DOHH2 (cell line): Measurements from ENCODE around the gene AFAP1L1.

ENCODE experiments used
- H3F3A ChIP-seq: fragments of 200-600 bp; sonication (generic), shearing (Covaris generic); 2 replicates; pipeline ENCODE4 v1.6.0; 2016; ENCODE audit warnings: antibody characterized with exemption, mild to moderate bottlenecking; ENCODE audit not compliant: control insufficient read depth, insufficient read depth
- H3K27ac ChIP-seq: fragments of 200-600 bp; sonication (generic); 2 replicates; pipeline ENCODE4 v1.5.1; 2014; ENCODE audit warnings: low read depth, mild to moderate bottlenecking, low read length, moderate library complexity
- H3K27me3 ChIP-seq: fragments of 200-600 bp; sonication (generic); 2 replicates; pipeline ENCODE4 v1.6.1; 2014; ENCODE audit warnings: mild to moderate bottlenecking, low read length, mixed read lengths; ENCODE audit not compliant: control insufficient read depth
- H3K36me3 ChIP-seq: fragments of 200-600 bp; sonication (generic); 2 replicates; pipeline ENCODE4 v1.6.1; 2014; ENCODE audit warnings: mild to moderate bottlenecking, low read length, moderate library complexity, mixed read lengths; ENCODE audit not compliant: control insufficient read depth
- H3K4me1 ChIP-seq: fragments of 200-600 bp; sonication (generic); 2 replicates; pipeline ENCODE4 v1.6.1; 2014; ENCODE audit warnings: mild to moderate bottlenecking, low read length, mixed read lengths; ENCODE audit not compliant: control insufficient read depth
- H3K4me2 ChIP-seq: fragments of 200-600 bp; sonication (generic); 2 replicates; pipeline ENCODE4 v1.6.0; 2014; ENCODE audit warnings: mild to moderate bottlenecking, low read length, moderate library complexity
- H3K4me3 ChIP-seq: fragments of 200-600 bp; sonication (generic); 2 replicates; pipeline ENCODE4 v1.5.1; 2014; ENCODE audit warnings: mild to moderate bottlenecking, low read length, mixed read lengths
- H3K79me2 ChIP-seq: fragments of 200-600 bp; sonication (generic); 2 replicates; pipeline ENCODE4 v1.6.1; 2014; ENCODE audit warnings: mild to moderate bottlenecking, low read length, mixed read lengths; ENCODE audit not compliant: control insufficient read depth
- H3K9me2 ChIP-seq: fragments of 200-600 bp; sonication (generic); replicated peaks from 2 replicates; pipeline ENCODE4 v1.6.1; 2014; ENCODE audit warnings: mild to moderate bottlenecking, low read length, mixed read lengths; ENCODE audit not compliant: control insufficient read depth
- H3K9me3 ChIP-seq: fragments of 200-600 bp; sonication (generic); 2 replicates; pipeline ENCODE4 v1.6.1; 2014; ENCODE audit warnings: antibody characterized with exemption, low read length, mixed read lengths; ENCODE audit not compliant: control insufficient read depth, insufficient read depth
- H4K20me1 ChIP-seq: fragments of 200-600 bp; sonication (generic); 2 replicates; pipeline ENCODE4 v1.6.0; 2014; ENCODE audit warnings: low read depth, mild to moderate bottlenecking, antibody characterized with exemption, low read length, moderate library complexity; ENCODE audit not compliant: control insufficient read depth, insufficient read depth
- CTCF ChIP-seq: fragments of 200-600 bp; sonication (generic); IDR thresholded peaks from one replicate; pipeline ENCODE4 v1.5.1; 2014; ENCODE audit warnings: antibody characterized with exemption, mild to moderate bottlenecking, low read depth, low read length; ENCODE audit not compliant: poor library complexity, severe bottlenecking
- EZH2phosphoT487 ChIP-seq: fragments of 200-600 bp; sonication (generic); IDR thresholded peaks from 2 replicates; pipeline ENCODE4 v1.6.1; 2017; ENCODE audit warnings: borderline replicate concordance, mild to moderate bottlenecking, antibody characterized with exemption, low read length, moderate library complexity, mixed read lengths

AFAP1L1 gene

GRCh38 chr5:149315753-149316152 lies 44.1 kb downstream of the AFAP1L1 start:
- no peaks in the 10 kb centered on the region for H3K36me3 ChIP-seq
- no peaks in the 10 kb centered on the region; the same call in 1 of the 2 replicates for H3K27me3 ChIP-seq
- H3K9me3 ChIP-seq = no peaks in the 10 kb centered on the region
- H3K9me2 ChIP-seq = no peaks in the 10 kb centered on the region
- H3F3A ChIP-seq = no peaks in the 10 kb centered on the region
- no peak overlapping the region for H3K4me3 ChIP-seq
- TF ChIP-seq CTCF (no peak), EZH2phosphoT487 (no peak)
- no peaks in the 10 kb centered on the region for H4K20me1 ChIP-seq
- no peaks in the 10 kb centered on the region for H3K79me2 ChIP-seq
- H3K4me2 ChIP-seq = no peak overlapping the region
- no peak overlapping the region for H3K27ac ChIP-seq
- no peaks in the 10 kb centered on the region for H3K4me1 ChIP-seq

- no peaks in the 10 kb centered on the region for H3K4me1 ChIP-seq
- no peaks in the 10 kb centered on the region for H3K36me3 ChIP-seq
- H3K27me3 ChIP-seq = no peaks in the 10 kb centered on the region; the same call in 1 of the 2 replicates
- no peaks in the 10 kb centered on the region for H3K9me3 ChIP-seq
- H3K27ac ChIP-seq = no peak overlapping the region
- no peak for TF ChIP-seq EZH2phosphoT487
- TF ChIP-seq CTCF = peak; percentile 73
- H3F3A ChIP-seq = no peaks in the 10 kb centered on the region
- no peaks in the 10 kb centered on the region for H3K79me2 ChIP-seq
- no peak overlapping the region for H3K4me3 ChIP-seq
- no peak overlapping the region for H3K4me2 ChIP-seq
- H4K20me1 ChIP-seq = no peaks in the 10 kb centered on the region
- H3K9me2 ChIP-seq = no peaks in the 10 kb centered on the region
Measured at GRCh38 chr5:149317281-149318048, 45.8 kb downstream of the AFAP1L1 start.

- no peak for TF ChIP-seq CTCF
- Histone ChIP-seq H3K9me2 (no peaks in the 10 kb centered on the region), H3K9me3 (no peaks in the 10 kb centered on the region), H3F3A (no peaks in the 10 kb centered on the region), H3K4me1 (no peaks in the 10 kb centered on the region), H4K20me1 (no peaks in the 10 kb centered on the region), H3K79me2 (no peaks in the 10 kb centered on the region), H3K4me2 (no peak overlapping the region), H3K4me3 (no peak overlapping the region), H3K36me3 (no peaks in the 10 kb centered on the region), H3K27ac (no peak overlapping the region), H3K27me3 (no peaks in the 10 kb centered on the region; the same call in 1 of the 2 replicates)
Measured at GRCh38 chr5:149319174-149319573, 47.5 kb downstream of the AFAP1L1 start.
